HG03280 (cell line): Measurements from ENCODE around the gene MACROD2.

Experiments
- ATAC-seq: cut with Tn5 transposase; IDR thresholded peaks from one replicate; pipeline ENCODE4 v1.9.1; 2021; ENCODE audit warnings: mild to moderate bottlenecking, moderate library complexity; ENCODE audit not compliant: unreplicated experiment

MACROD2 gene

DNA sequence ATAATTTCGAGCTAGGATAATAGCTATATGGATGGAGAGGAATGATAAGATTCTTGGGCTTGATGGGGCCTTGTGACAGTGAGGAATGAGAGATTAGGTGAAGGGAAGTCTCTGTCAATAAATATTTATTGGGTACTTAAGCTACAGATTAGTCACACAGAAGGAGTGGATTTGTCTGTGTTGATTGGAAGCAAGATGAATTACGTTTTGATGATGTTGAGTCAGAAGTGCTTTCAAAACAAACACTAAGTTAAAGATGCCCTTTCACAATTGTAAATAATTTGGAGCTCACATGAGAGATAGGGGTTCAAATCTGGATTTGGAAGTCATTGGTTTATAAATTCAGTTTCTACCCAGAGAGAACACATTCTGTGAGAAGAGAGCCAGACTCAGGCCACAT is 1743.7 kb downstream of the MACROD2 start:
- ATAC-seq: no peak

- ATAC-seq: no peak
These were observed 1744.9 kb downstream of the MACROD2 start for GRCh38 chr20:15740046-15740775.

- ATAC-seq: no peak
These were observed 1746.8 kb downstream of the MACROD2 start for GRCh38 chr20:15742087-15742486.

DNA sequence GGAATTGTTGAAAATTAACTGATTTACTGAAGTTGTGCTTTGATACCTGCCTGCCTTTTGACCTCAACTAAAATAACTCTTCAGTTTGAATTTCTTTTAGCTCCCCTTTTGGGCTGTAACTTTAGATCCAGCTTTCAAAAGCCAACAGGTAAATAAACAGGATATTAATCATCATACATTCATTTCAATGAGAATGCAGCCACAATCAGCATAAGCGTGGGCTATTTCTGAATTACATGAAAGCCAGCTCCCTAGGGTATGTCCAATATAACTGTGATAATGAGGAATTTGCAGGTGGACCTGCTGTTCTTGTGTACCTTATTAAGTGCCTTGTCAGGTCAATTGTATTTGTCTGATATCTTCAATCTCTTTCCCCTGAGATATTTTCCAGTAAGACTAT is 1747.3 kb downstream of the MACROD2 start:
- no peak for ATAC-seq

DNA sequence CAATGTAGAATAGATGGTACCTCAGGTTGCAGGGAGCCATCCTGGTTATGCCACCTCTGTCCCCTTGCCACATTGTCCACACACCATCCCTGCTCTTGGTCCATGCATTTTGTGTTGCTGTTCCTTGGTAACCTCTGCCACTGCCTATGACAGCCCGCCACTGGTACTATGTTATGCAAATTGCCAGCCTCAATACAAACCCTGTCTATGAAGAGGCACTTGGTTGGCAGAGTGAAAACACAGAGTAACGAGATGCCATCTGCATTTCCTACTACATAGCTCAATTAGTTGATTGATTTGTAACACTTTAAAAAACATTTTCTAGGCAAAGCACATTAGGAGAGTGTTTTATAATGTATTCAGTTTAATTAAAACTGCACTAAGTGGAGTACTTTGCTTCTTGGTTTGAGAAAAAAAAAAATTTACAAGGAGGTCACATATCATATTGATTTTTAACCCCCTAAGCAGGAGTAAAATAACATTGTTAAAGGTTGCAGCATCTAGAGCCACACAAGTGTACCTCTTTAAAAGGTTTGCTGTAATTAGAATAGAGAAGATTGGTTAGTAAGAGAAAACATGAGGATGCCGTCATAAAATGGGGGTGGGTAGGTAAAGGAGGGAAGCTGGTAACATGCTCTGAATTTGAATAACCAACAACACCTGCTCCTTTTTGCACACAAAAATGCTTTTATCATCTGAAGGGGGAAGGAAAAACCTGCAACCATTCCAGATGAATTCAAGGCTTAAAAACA is 1760.9 kb downstream of the MACROD2 start:
- ATAC-seq: no peak

DNA sequence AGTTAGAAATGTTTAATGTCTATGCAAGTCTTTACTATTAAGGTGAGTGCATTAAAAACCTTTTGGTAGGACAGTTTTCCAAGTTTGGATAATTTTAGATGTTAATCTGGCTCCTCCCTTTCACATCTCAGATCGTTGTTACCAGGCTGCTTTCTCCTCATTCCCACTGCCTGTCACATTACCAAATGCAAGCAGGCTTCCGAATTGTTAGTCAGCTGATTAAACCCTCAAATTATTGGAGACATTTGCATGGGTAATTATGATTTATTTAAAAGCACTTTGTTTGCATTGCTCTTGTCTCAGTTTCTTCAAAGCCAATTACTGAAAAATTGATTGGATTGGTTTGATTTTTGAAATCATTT is 1761.4 kb downstream of the MACROD2 start:
- ATAC-seq: no peak

DNA sequence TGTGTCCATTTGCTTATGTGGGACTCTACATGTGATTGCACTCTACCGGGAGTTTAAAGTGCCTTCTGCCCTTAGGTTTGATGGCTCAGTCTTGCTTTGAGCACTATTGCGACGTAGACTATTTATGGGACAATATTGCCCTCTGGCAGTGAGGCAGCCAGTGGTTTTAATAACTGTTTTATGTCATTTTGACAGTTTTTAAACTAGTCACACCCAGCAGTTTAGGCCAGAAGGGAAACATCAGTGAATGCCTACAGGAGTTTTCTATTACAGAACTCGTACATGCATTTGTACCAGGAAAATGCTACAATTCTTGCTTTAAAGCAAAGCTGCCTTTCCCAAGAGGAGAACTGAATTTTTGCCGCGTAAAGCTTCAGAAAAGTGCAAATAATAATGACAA is 1764.3 kb downstream of the MACROD2 start:
- no peak for ATAC-seq

GRCh38 chr20:15760001-15760621 is 1764.8 kb downstream of the MACROD2 start:
- no peak for ATAC-seq

DNA sequence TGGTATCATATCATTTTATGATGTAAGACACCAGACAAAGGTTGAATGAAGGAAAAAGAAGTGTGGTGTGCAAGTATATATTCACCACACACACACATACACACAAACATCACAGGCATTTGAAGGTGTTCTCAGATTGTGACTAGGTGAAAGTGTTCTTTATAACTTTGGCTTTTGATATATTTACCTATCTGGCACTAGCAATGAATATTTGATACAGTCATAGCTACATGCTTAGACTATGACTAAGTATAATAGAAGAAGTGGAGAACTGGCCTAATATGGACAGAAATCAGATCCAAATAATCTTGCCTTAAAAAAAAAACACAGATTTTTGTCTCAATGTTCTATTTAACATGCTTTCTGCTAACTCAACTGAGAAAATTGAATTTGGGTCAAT is 1768.0 kb downstream of the MACROD2 start:
- ATAC-seq: no peak

- ATAC-seq: no peak
These were observed 1772.3 kb downstream of the MACROD2 start for GRCh38 chr20:15767586-15767985.

DNA sequence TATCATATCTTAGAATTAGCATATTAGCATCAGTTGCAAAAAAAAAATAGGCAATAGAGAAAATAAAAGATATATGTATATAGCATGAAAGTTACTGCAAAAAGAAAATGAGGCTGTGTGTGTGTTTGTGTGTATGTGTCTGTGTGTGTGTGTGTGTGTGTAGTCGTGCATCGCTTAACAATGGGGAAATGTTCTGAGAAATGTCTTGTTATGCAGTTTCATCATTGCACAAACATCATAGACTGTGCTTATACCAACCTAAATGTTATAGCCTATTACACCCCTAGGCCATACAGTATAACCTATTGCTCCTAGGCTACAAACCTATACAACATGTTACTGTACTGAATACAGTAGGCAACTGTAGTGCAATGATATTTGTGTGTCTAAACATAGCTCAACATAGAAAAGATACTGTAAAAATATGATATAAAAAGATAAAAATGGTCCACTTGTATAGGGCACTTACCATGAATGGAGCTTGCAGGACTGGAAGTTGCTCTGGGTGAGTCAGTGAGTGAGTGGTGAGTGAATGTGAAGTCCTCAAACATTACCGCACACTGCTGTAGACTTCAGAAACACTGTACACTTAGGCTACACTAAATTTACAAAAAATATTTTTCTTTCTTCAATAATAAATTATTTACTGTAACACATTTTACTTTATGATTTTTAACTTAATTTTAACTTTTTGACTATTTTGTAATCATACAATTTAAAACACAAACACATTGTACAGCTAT is 1772.9 kb downstream of the MACROD2 start:
- ATAC-seq: no peak

DNA sequence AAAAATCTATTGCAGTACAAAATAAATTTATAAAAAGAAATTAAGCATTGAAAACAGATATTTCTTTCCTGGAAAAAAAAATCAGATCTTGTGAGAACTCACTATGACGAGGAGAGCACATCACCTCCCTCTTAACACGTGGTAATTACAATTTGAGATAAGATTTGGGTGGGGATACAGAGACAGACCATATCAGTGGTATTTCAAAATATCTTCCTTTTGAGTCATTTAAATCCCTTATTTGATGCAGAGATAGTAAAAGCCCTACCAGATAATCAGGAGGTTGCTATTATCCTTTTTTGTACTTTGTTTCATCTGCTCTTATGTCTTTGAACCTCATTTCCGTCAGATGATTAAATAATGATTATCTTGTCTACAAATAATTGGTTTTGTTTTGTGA is 1777.5 kb downstream of the MACROD2 start:
- no peak for ATAC-seq

GRCh38 chr20:15774926-15775325 is 1779.6 kb downstream of the MACROD2 start:
- no peak for ATAC-seq

- no peak for ATAC-seq
These were observed 1781.6 kb downstream of the MACROD2 start for GRCh38 chr20:15776770-15777466.

DNA sequence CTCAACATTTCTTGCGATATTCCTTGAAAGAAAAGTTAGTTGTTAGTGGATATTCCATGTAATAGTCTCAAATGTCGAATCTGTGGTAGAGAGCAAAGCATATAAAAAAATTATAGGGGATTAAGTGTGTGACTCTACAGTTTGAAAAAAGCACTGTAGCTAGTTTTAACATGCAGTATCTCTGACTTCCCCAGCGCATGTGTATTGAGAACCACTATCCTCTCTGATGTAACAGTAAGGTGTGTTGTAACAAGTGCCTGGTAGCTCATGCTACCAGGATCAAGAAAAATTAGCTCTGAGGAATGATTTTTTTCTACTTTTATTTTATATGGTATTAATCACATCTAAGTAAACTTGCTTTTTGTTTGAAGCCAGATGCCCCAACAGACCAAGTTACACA is 1788.7 kb downstream of the MACROD2 start:
- no peak for ATAC-seq

DNA sequence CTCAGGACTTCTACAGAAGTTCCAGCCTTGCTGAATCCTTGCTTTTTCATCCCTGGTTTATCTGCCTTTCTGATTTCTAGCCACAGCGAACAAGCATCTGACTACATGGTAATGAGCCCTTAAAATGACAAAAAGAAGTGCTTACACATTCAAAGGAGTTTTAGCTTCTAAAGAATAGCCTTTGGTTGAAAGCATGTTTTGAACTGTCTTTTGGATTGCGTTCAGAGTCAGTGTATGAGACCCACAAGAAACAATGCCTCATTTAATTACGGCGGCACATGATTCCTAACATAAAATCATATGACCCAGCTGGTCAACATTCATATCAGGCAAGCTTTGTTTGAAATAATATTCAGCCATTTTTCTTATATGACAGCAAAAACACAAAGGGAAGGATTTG is 1793.8 kb downstream of the MACROD2 start:
- no peak for ATAC-seq

- no peak for ATAC-seq
These were observed 1797.5 kb downstream of the MACROD2 start for GRCh38 chr20:15792855-15793254.

- ATAC-seq: no peak
These were observed 1799.1 kb downstream of the MACROD2 start for GRCh38 chr20:15794409-15794808.

- ATAC-seq: no peak
These were observed 1800.1 kb downstream of the MACROD2 start for GRCh38 chr20:15795305-15796019.

DNA sequence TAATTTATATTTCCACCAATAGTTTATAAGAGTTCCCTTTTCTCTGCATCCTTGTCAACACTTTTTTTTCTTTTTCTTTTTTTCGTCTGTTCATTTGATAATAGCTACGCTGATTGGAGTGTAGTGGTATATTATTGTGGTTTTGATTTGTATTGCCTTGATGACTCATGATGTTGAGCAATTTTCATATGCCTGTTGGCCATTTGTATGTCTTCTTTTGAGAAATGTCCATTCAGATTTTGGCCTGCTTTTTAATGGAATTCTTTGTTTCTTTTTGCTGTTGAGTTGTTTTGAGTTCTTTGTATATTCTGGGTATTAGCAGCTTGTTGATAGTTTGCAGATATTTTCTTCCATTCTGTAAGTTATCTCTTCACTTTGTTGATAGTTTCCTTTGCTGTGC is 1804.6 kb downstream of the MACROD2 start:
- ATAC-seq: no peak
